HepG2 (cell line): ENCODE results near the gene DMAP1. TPM values are rescaled to one million over a fixed set of nuclear protein-coding genes. Genes with fewer than 3 reads are reported as not detected.

Experiments used
- ATAC-seq: fragments of 200-7000 bp; cut with Tn5 transposase; 3 replicates; pipeline ENCODE4 v1.9.1; 2020; ENCODE audit warnings: mild to moderate bottlenecking, moderate library complexity
- BruUV-seq: library from RNA; stranded (reverse); fragments of 400-500 nt; replicated peaks from 2 replicates; lab custom pipeline; 2021; lab: Mats Ljungman, UMichigan
- CTCF ChIA-PET: fragments of 300-600 bp; formaldehyde crosslinking; extraction: SDS; loops from one replicate; lab custom pipeline; 2021; ENCODE audit warnings: low total read pairs, inconsistent platforms, low intra/inter-chr PET ratio; lab: Yijun Ruan, JAX
- POLR2A ChIA-PET: fragments of 350-600 bp; sonication (Branson Sonifier 250); formaldehyde crosslinking; loops from one replicate; lab custom pipeline; 2020; ENCODE audit warnings: antibody characterized with exemption, inconsistent platforms; lab: Yijun Ruan, JAX
- DNase-seq: peaks from one replicate; pipeline ENCODE4 v3.0.0-alpha.2; 2015; ENCODE audit warnings: low spot score
- FAIRE-seq: peaks from 3 replicates; lab custom pipeline; 2011; peaks lifted over from hg19 to GRCh38; lab: Jason Lieb, UNC
- H2AFZ ChIP-seq: one replicate; pipeline ENCODE4 v1.6.1; 2011; ENCODE audit warnings: low read length, inconsistent platforms
- H3K27ac ChIP-seq: fragments of 300-600 bp; 3 replicates; pipeline ENCODE4 v1.8.0; 2011; ENCODE audit warnings: mixed run types, mild to moderate bottlenecking, mixed read lengths, low read length, inconsistent platforms; ENCODE audit not compliant: insufficient read depth; ENCODE audit errors: extremely low read length
- H3K27me3 ChIP-seq, 2 experiments: fragments of 200-600 bp in 1 of 2; 2 replicates in 1 of 2; 3 replicates in 1 of 2; pipeline versions ENCODE4 v1.6.0 to v1.8.0; 2011; ENCODE audit warnings: low read length in 2 of 2, mild to moderate bottlenecking in 2 of 2, moderate library complexity in 2 of 2, inconsistent platforms in 1 of 2; ENCODE audit not compliant: insufficient read depth in 2 of 2, control insufficient read depth in 1 of 2
- H3K36me3 ChIP-seq, 2 experiments: fragments of 200-600 bp in 1 of 2; replicated peaks in 1 of 2; 2 replicates in 1 of 2; 3 replicates in 1 of 2; pipeline versions ENCODE4 v1.5.1 to v1.8.0; 2011; ENCODE audit warnings: low read length in 2 of 2, inconsistent platforms in 1 of 2; ENCODE audit not compliant: insufficient read depth in 2 of 2, control insufficient read depth in 1 of 2
- H3K4me1 ChIP-seq: 2 replicates; pipeline ENCODE4 v1.5.1; 2012; ENCODE audit warnings: low read length, inconsistent platforms; ENCODE audit not compliant: insufficient read depth
- H3K4me2 ChIP-seq: 2 replicates; pipeline ENCODE4 v1.6.0; 2011; ENCODE audit warnings: low read depth, low read length, inconsistent platforms
- H3K4me3 ChIP-seq, 3 experiments: fragments of 200-600 bp in 1 of 3; sonication (generic), shearing (Covaris generic) in 1 of 3; replicated peaks in 1 of 3; 2 replicates each; pipeline ENCODE4 v1.5.1; 2011 to 2016; ENCODE audit warnings: low read length in 3 of 3, inconsistent platforms in 2 of 3, low read depth in 2 of 3, mild to moderate bottlenecking in 2 of 3, control low read depth in 1 of 3, mixed read lengths in 1 of 3; ENCODE audit not compliant: insufficient read depth in 1 of 3
- H3K79me2 ChIP-seq: one replicate; pipeline ENCODE4 v1.6.1; 2011; ENCODE audit warnings: low read length, inconsistent platforms; ENCODE audit not compliant: insufficient read depth
- H3K9ac ChIP-seq: 2 replicates; pipeline ENCODE4 v1.6.0; 2011; ENCODE audit warnings: mild to moderate bottlenecking, low read depth, low read length, inconsistent platforms; ENCODE audit not compliant: insufficient read depth
- H3K9me3 ChIP-seq: 2 replicates; pipeline ENCODE4 v1.5.1; 2012; ENCODE audit warnings: mild to moderate bottlenecking, low read length
- H4K20me1 ChIP-seq: 2 replicates; pipeline ENCODE4 v1.6.0; 2011; ENCODE audit warnings: inconsistent platforms, mild to moderate bottlenecking, low read length, moderate library complexity; ENCODE audit not compliant: insufficient read depth
- BCL6 ChIP-seq: IDR thresholded peaks from 2 replicates; pipeline ENCODE4 v1.6.1; 2016; ENCODE audit warnings: missing genetic modification reagents, missing compliant biosample characterization
- FOXJ3 ChIP-seq: sonication (generic); formaldehyde crosslinking; IDR thresholded peaks from 2 replicates; pipeline ENCODE4 v1.4.0; 2020; ENCODE audit warnings: missing genetic modification reagents, mild to moderate bottlenecking, borderline replicate concordance
- HOXA5 ChIP-seq: sonication (generic); formaldehyde crosslinking; IDR thresholded peaks from 2 replicates; pipeline ENCODE4 v1.4.0; 2020; ENCODE audit warnings: missing genetic modification reagents
- ZBTB1 ChIP-seq: sonication (generic); formaldehyde crosslinking; IDR thresholded peaks from 2 replicates; pipeline ENCODE4 v1.4.0; 2020; ENCODE audit warnings: missing genetic modification reagents, borderline replicate concordance
- ZNF564 ChIP-seq: sonication (generic); formaldehyde crosslinking; IDR thresholded peaks from 2 replicates; pipeline ENCODE4 v1.8.1; 2023; ENCODE audit warnings: mild to moderate bottlenecking, missing genetic modification reagents
- ZSCAN22 ChIP-seq: sonication (generic); formaldehyde crosslinking; IDR thresholded peaks from 2 replicates; pipeline ENCODE4 v1.4.0; 2020; ENCODE audit warnings: mild to moderate bottlenecking, missing genetic modification reagents
- WGBS: methylation state at CpG from one replicate; pipeline ENCODE4 v1.1.6; 2017; ENCODE audit warnings: low lambda C conversion rate; 5-methylcytosine and 5-hydroxymethylcytosine counted together
- in situ Hi-C: cut with HindIII; loops from 2 replicates; pipeline ENCODE4 v1.10.0; 2017; ENCODE audit warnings: low pct_unique_long_range_greater_than_20kb; ENCODE audit not compliant: extremely low pct_ligation_motif_present
- intact Hi-C: fragments of 100-400 bp; cut with micrococcal nuclease; formaldehyde crosslinking; loops from one replicate; pipeline ENCODE4 v1.10.0; 2022; ENCODE audit not compliant: unreplicated experiment
- polyA plus RNA-seq, 8 experiments: library from polyadenylated mRNA; depleted of rRNA in 3 of 8; stranded (reverse) in 7 of 8; unstranded in 1 of 8; fragments of >200 nt; fragmentation: Illumina TruSeq in 4 of 8; extraction: Trizol in 4 of 8; gene quantifications; 2 replicates each; pipeline versions ENCODE4 v1.2.1 to v1.2.3, GENCODE V29; 2011 to 2016; ENCODE audit warnings: low read depth in 4 of 8, missing spikeins in 1 of 8, mixed read lengths in 1 of 8; ENCODE audit not compliant: insufficient read depth in 1 of 8
- total RNA-seq, 5 experiments: library from RNA; depleted of rRNA; stranded (reverse); fragments of >200 nt; fragmentation: Illumina TruSeq; extraction: Trizol; gene quantifications; 2 replicates each; pipeline ENCODE4 v1.2.3, GENCODE V29; 2016; ENCODE audit warnings: low read depth in 1 of 5
- TF ChIP-seq, protein P1 (sequence below): sonication (generic); formaldehyde crosslinking; conservative IDR thresholded peaks from 2 replicates; pipeline ENCODE4 v1.8.1; 2023; ENCODE audit warnings: missing genetic modification reagents
- TF ChIP-seq, protein P2 (sequence below): IDR thresholded peaks from 2 replicates; pipeline ENCODE4 v1.6.1; 2012; ENCODE audit warnings: low read length, improper control_type of control experiment
- TF ChIP-seq, protein P3 (sequence below): sonication (generic); formaldehyde crosslinking; IDR thresholded peaks from 2 replicates; pipeline ENCODE4 v1.4.0; 2020; ENCODE audit warnings: missing genetic modification reagents, low read depth, mild to moderate bottlenecking, borderline replicate concordance
- TF ChIP-seq, protein P4 (sequence below): sonication (generic); formaldehyde crosslinking; IDR thresholded peaks from 2 replicates; pipeline ENCODE4 v1.4.0; 2020; ENCODE audit warnings: missing genetic modification reagents
- TF ChIP-seq, protein P5 (sequence below): sonication (generic); IDR thresholded peaks from 2 replicates; pipeline ENCODE4 v1.6.1; 2016; ENCODE audit warnings: low read depth, borderline replicate concordance

The DMAP1 gene
- total and polyA plus RNA-seq, 2 of the 13 experiments (the other 11 are each of a cell fraction or from before 2014, with no cell fraction given), result 17.6 to 32.7 TPM

DNA sequence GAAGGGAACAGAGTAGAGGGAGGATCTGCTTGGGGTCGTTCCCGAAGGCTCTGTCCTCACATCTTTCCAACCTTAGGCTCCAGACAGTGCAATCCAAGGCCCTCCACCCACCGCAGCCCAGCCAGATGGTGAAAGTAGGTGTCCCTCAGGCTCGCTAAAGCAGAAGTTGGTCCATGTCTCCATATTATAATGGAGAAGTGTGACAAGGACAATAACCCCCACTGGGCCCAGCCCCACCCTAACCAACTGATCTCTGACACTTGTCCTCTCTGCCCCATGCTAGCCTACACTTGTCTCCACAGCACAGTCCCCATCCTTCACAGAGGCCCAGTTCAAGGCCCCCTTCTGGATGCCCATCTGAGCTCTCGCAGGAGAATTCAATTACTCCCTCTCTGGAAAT, 48.7 kb downstream of the DMAP1 start:
- no peaks in the 10 kb centered on the region for H4K20me1 ChIP-seq
- DNase-seq, result no peak
- H3K4me2 ChIP-seq, result no peak overlapping the region
- no peak for FAIRE-seq
- TF ChIP-seq, protein P1, sequence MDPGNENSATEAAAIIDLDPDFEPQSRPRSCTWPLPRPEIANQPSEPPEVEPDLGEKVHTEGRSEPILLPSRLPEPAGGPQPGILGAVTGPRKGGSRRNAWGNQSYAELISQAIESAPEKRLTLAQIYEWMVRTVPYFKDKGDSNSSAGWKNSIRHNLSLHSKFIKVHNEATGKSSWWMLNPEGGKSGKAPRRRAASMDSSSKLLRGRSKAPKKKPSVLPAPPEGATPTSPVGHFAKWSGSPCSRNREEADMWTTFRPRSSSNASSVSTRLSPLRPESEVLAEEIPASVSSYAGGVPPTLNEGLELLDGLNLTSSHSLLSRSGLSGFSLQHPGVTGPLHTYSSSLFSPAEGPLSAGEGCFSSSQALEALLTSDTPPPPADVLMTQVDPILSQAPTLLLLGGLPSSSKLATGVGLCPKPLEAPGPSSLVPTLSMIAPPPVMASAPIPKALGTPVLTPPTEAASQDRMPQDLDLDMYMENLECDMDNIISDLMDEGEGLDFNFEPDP (CRISPR knock-in tag), result no peak
- TF ChIP-seq HOXA5 (no peak), BCL6 (CRISPR knock-in tag) (no peak), ZNF564 (CRISPR knock-in tag) (no peak)
- H3K36me3 ChIP-seq, result peaks cover 0 to 1% of the 10 kb centered on the region in 2 experiments; a peak in 1 of 5 replicates
- POLR2A ChIA-PET, result no interaction called here
- H3K9ac ChIP-seq, result no peak overlapping the region
- no peaks in the 10 kb centered on the region for H3K79me2 ChIP-seq
- H3K9me3 ChIP-seq, result no peaks in the 10 kb centered on the region
- BruUV-seq, result no TSS peak
- intact Hi-C loops (no loop called here), in situ Hi-C loops (no loop called here)
- H3K4me1 ChIP-seq, result 0 out of 2 replicates have a peak, but pooled peaks cover 8% of the 10 kb centered on the region
- H3K27me3 ChIP-seq, result no peaks in the 10 kb centered on the region
- H3K4me3 ChIP-seq, result no peak overlapping the region
- no peak for ATAC-seq
- H3K27ac ChIP-seq, result no peak overlapping the region
- 100% methylated on average over 4 of the region's 5 CpGs for WGBS
- no peak overlapping the region for H2AFZ ChIP-seq
- CTCF ChIA-PET, result no interaction called here

DNA sequence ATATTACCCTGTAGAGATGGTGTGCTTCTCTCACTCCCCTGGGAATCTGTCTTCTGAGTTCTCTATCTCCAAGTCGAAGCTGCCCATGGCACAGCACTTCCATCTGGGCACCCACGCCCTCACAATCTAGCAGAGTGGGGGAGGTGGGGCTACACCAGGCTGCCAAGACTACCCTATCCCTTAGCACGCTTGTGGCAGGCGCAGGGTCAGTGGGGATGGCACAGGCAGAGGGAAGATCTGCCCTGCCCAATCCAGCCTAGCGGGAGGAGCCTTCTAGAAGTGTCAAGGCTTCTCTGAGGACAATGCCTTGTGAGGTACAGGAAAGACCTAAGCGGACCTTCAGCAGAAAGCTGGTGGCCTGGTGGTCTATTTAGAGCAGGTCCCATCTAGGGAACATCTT, 49.1 kb downstream of the DMAP1 start:
- H3K79me2 ChIP-seq, result no peaks in the 10 kb centered on the region
- H3K9me3 ChIP-seq, result no peaks in the 10 kb centered on the region
- no peaks in the 10 kb centered on the region; a peak in 1 of 5 replicates for H3K36me3 ChIP-seq
- ATAC-seq (no peak), FAIRE-seq (no peak), DNase-seq (no peak)
- no peak overlapping the region for H3K27ac ChIP-seq
- CTCF ChIA-PET, result no interaction called here
- BruUV-seq, result no TSS peak
- no peak overlapping the region for H3K4me3 ChIP-seq
- no peak overlapping the region for H2AFZ ChIP-seq
- POLR2A ChIA-PET, result no interaction called here
- 100% methylated on average over 4 of the region's 6 CpGs for WGBS
- no peaks in the 10 kb centered on the region for H4K20me1 ChIP-seq
- H3K4me2 ChIP-seq, result no peak overlapping the region
- in situ Hi-C loops (no loop called here), intact Hi-C loops (no loop called here)
- no peak for TF ChIP-seq ZSCAN22 (CRISPR knock-in tag)
- TF ChIP-seq, protein P2, sequence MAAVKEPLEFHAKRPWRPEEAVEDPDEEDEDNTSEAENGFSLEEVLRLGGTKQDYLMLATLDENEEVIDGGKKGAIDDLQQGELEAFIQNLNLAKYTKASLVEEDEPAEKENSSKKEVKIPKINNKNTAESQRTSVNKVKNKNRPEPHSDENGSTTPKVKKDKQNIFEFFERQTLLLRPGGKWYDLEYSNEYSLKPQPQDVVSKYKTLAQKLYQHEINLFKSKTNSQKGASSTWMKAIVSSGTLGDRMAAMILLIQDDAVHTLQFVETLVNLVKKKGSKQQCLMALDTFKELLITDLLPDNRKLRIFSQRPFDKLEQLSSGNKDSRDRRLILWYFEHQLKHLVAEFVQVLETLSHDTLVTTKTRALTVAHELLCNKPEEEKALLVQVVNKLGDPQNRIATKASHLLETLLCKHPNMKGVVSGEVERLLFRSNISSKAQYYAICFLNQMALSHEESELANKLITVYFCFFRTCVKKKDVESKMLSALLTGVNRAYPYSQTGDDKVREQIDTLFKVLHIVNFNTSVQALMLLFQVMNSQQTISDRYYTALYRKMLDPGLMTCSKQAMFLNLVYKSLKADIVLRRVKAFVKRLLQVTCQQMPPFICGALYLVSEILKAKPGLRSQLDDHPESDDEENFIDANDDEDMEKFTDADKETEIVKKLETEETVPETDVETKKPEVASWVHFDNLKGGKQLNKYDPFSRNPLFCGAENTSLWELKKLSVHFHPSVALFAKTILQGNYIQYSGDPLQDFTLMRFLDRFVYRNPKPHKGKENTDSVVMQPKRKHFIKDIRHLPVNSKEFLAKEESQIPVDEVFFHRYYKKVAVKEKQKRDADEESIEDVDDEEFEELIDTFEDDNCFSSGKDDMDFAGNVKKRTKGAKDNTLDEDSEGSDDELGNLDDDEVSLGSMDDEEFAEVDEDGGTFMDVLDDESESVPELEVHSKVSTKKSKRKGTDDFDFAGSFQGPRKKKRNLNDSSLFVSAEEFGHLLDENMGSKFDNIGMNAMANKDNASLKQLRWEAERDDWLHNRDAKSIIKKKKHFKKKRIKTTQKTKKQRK, result no peak
- TF ChIP-seq, protein P3, sequence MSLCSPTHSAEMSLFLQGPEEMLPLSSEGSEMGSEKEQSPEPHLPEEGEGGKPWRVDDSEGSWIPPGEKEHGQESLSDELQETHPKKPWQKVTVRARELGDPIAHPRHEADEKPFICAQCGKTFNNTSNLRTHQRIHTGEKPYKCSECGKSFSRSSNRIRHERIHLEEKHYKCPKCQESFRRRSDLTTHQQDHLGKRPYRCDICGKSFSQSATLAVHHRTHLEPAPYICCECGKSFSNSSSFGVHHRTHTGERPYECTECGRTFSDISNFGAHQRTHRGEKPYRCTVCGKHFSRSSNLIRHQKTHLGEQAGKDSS (CRISPR knock-in tag), result no peak
- TF ChIP-seq ZBTB1 (CRISPR knock-in tag), result no peak
- no peak for TF ChIP-seq FOXJ3 (CRISPR knock-in tag)
- TF ChIP-seq, protein P4, sequence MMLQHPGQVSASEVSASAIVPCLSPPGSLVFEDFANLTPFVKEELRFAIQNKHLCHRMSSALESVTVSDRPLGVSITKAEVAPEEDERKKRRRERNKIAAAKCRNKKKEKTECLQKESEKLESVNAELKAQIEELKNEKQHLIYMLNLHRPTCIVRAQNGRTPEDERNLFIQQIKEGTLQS (CRISPR knock-in tag), result no peak
- TF ChIP-seq, protein P5, sequence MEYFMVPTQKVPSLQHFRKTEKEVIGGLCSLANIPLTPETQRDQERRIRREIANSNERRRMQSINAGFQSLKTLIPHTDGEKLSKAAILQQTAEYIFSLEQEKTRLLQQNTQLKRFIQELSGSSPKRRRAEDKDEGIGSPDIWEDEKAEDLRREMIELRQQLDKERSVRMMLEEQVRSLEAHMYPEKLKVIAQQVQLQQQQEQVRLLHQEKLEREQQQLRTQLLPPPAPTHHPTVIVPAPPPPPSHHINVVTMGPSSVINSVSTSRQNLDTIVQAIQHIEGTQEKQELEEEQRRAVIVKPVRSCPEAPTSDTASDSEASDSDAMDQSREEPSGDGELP, result no peak
- H3K27me3 ChIP-seq, result no peaks in the 10 kb centered on the region
- H3K9ac ChIP-seq, result no peak overlapping the region
- 0 out of 2 replicates have a peak, but pooled peaks cover 8% of the 10 kb centered on the region for H3K4me1 ChIP-seq
